Right lobe of liver (tissue), 4 donors: ENCODE data around the gene RBPMS2.

Source experiments
- POLR2A ChIP-seq: fragments of 450-650 bp; IDR thresholded peaks from one replicate; pipeline ENCODE4 v1.6.1; 2017; ENCODE audit warnings: antibody characterized with exemption, mild to moderate bottlenecking
- TF ChIP-seq, protein P1 (sequence below), 4 donors: fragments of 200-600 bp in 3 of 4; fragments of 450-650 bp in 1 of 4; IDR thresholded peaks; one replicate each; pipeline versions ENCODE4 v1.5.1 to v1.8.0; 2016 to 2022; ENCODE audit warnings: antibody characterized with exemption in 4 of 4, mild to moderate bottlenecking in 2 of 4
- donor health status: DM: no; HTN: no; CAD: no.
- donor health status: DM: no; HTN: no; CAD: no.
- donor health status: DM: no; HTN: yes; CAD: no.

DNA sequence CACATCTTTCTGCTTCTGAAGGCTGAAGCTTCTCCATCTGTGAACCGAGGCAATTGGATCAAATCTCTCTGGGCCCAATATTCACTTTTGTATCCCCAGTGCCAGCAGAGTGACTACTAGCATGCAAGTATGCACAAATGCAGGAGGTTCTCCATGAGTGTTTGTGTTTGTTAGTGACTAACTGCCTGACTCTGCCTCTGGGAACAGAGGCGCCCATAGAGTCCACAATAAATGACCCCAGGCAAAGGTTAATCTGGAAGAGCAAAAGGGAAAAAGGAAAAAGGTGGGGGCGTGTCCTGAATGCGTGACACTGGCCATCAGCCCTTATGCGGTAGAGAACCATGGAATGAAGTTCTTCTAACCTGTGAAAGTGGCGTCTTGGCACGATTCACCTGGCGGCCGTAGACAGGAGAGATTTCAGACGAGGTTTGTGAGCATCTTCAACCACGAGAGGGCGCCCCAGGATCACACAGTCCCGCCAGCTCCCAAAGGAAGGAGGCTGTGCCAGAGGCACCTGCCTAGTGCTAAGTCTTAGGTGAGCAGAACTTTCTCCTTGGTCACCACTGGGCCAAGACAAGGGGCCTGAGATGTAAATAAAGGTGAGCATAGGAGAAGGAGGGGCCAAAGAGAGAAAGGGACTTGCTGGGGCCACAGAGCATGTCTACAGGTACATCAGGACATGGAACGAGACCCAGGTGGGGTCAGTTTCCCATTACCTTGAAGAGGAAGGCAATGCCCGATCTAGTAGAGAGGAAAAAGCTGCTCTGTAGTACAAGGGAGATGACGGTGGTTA lies 44.2 kb downstream of the RBPMS2 start:
- TF ChIP-seq, protein P1, sequence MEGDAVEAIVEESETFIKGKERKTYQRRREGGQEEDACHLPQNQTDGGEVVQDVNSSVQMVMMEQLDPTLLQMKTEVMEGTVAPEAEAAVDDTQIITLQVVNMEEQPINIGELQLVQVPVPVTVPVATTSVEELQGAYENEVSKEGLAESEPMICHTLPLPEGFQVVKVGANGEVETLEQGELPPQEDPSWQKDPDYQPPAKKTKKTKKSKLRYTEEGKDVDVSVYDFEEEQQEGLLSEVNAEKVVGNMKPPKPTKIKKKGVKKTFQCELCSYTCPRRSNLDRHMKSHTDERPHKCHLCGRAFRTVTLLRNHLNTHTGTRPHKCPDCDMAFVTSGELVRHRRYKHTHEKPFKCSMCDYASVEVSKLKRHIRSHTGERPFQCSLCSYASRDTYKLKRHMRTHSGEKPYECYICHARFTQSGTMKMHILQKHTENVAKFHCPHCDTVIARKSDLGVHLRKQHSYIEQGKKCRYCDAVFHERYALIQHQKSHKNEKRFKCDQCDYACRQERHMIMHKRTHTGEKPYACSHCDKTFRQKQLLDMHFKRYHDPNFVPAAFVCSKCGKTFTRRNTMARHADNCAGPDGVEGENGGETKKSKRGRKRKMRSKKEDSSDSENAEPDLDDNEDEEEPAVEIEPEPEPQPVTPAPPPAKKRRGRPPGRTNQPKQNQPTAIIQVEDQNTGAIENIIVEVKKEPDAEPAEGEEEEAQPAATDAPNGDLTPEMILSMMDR (IDR thresholded peaks at IDR 0.05): peak; percentile 87 to 97 (median 88)
- no peak for TF ChIP-seq POLR2A
